Activated T-helper 1 cell treated with anti-CD3 and anti-CD28 coated beads, Interleukin-2, amount 50 U/mL, for 16 hours (primary cell): ENCODE results near the gene MT1F.
"Not testable (repeated sequence)": the region's sequence is repeated elsewhere in the genome, so short reads cannot be mapped to it uniquely, and the experiment has no call there.

Experiments used
- DNase-seq, 2 donors: peaks; one replicate each; pipeline ENCODE4 v3.0.0-alpha.2; 2020; ENCODE audit warnings: low read depth in 1 of 2, low spot score in 1 of 2

MT1F gene

GRCh38 chr16:56643080-56643778 is 14.5 kb upstream of the MT1F start:
- peak; percentile 34 to 58 for DNase-seq

- DNase-seq: no peak
Observed at GRCh38 chr16:56643833-56644232, 13.9 kb upstream of the MT1F start.

- DNase-seq: no peak
Observed at GRCh38 chr16:56645311-56645710, 12.4 kb upstream of the MT1F start.

GRCh38 chr16:56645838-56646237 is 11.9 kb upstream of the MT1F start:
- no peak for DNase-seq

GRCh38 chr16:56647641-56648431 is 9.9 kb upstream of the MT1F start:
- no peak for DNase-seq

GRCh38 chr16:56649271-56649670 is 8.5 kb upstream of the MT1F start:
- DNase-seq: no peak

- DNase-seq: no peak
Observed at GRCh38 chr16:56649820-56650219, 7.9 kb upstream of the MT1F start.

- DNase-seq: no peak
Observed at GRCh38 chr16:56651586-56651985, 6.2 kb upstream of the MT1F start, which contains the start of gene MT1B. Gene MT1B (plus strand): TSS chr16:56651886. CDS start chr16:56651954, 68 bp downstream.

- DNase-seq: no peak
Observed at GRCh38 chr16:56652600-56652999, 5.2 kb upstream of the MT1F start.

GRCh38 chr16:56653218-56653617 is 4.5 kb upstream of the MT1F start:
- no peak for DNase-seq

- no peak for DNase-seq
Observed at GRCh38 chr16:56658327-56658875, 642 bp downstream of the MT1F start.

- no peak for DNase-seq
Observed at GRCh38 chr16:56662357-56663354, 4.9 kb downstream of the MT1F start.

GRCh38 chr16:56664506-56664905 is 6.7 kb downstream of the MT1F start:
- no peak for DNase-seq

GRCh38 chr16:56665286-56666261 is 7.8 kb downstream of the MT1F start:
- not testable (repeated sequence) for DNase-seq

GRCh38 chr16:56667581-56668571 is 10.1 kb downstream of the MT1F start, which contains the start of gene MT1G:
Gene MT1G (minus strand): TSS chr16:56668065. CDS start chr16:56667993, 72 bp downstream.
- DNase-seq: no peak

- no peak for DNase-seq
Observed at GRCh38 chr16:56669005-56669839, 11.5 kb downstream of the MT1F start, which contains the start of gene MT1H. Gene MT1H (plus strand): TSS chr16:56669814. CDS start chr16:56669885, 71 bp downstream.

- DNase-seq: no peak
Observed at GRCh38 chr16:56669840-56670619, 12.3 kb downstream of the MT1F start.
